ENCODE results near the gene CPXCR1.
"Not testable (repeated sequence)": the region's sequence is repeated elsewhere in the genome, so short reads cannot be mapped to it uniquely, and the experiment has no call there.

The CPXCR1 gene

GRCh38 chrX:88746925-88747324 lies at the start of gene CPXCR1:
TSS of gene CPXCR1 (plus strand) at chrX:88747225. CDS start at chrX:88753415, 6,190 bp downstream.
- ATAC-seq (no peak), DNase-seq (no peak)

- ATAC-seq (no peak), DNase-seq (no peak)
Observed at GRCh38 chrX:88735835-88736234, 11.2 kb upstream of the CPXCR1 start.

DNA sequence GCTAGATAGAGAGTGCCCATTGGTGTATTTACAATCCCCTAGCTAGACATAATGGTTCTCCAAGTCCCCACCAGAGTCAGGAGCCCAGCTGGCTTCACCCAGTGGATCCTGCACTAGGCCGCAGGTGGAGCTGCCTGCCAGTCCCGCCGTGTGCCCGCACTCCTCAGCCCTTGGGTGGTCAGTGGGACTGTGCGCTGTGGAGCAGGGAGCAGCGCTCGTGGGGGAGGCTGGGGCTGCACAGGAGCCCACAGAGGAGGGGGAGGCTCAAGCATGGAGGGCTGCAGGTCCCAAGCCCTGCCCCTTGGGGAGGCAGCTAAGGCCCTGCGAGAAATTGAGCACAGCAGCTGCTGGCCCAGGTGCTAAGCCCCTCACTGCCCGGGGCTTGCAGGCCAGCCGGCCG lies 810 bp upstream of the CPXCR1 start:
- not testable (repeated sequence) for ATAC-seq, DNase-seq

- DNase-seq, ATAC-seq: not testable (repeated sequence)
Observed at GRCh38 chrX:88752339-88752738, 5.3 kb downstream of the CPXCR1 start.

DNA sequence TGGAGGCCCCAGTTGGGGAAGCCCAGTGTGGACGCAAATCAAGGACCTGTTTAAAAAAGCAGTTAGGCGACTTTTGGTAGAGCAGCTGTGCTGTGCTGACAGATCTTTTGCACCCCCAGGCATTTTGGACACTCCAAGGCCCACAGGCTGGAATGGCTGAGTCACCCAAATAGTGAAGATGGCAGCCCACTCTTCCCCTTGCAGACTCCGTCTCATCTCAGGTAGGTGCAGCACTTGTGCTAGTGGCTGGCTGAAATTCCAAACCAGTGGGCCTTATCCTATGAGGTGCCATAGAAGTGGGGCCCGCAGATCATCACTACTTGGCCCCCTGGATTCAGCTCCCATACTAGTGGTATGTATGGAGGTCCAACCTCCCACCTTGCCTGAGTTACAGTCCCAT lies 42.8 kb downstream of the CPXCR1 start:
- ATAC-seq, result no peak
- no peak for DNase-seq

Data from stimulated activated naive CD8-positive, alpha-beta T cell treated with anti-CD3 and anti-CD28 coated beads, Interleukin-15, Interleukin-2, amounts not matched to agents 100 U/mL and 50 U/mL, for 24 hours (primary cell).